Measurements from ENCODE around the gene GFRA1.

The GFRA1 gene

DNA sequence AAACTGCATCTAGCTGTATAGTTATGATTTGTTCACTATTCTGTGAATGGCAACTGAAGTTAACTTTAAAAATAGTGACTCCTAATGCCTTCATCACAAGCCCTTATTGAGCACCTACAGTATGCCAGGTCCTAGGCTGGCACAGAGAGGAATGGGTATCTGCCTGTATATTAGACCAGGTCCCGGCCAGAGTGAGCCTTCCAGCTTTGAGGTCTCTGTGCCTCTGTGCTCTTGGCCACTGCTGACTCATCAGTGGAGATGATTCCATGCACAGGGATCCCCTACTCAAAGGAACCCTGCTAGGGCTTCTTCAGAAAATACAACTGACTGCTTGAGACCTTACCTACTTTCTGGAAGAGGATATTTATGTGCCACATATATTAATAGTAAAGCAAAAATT lies 118.4 kb downstream of the GFRA1 start:
- no peak for DNase-seq
- TF ChIP-seq, protein P1, sequence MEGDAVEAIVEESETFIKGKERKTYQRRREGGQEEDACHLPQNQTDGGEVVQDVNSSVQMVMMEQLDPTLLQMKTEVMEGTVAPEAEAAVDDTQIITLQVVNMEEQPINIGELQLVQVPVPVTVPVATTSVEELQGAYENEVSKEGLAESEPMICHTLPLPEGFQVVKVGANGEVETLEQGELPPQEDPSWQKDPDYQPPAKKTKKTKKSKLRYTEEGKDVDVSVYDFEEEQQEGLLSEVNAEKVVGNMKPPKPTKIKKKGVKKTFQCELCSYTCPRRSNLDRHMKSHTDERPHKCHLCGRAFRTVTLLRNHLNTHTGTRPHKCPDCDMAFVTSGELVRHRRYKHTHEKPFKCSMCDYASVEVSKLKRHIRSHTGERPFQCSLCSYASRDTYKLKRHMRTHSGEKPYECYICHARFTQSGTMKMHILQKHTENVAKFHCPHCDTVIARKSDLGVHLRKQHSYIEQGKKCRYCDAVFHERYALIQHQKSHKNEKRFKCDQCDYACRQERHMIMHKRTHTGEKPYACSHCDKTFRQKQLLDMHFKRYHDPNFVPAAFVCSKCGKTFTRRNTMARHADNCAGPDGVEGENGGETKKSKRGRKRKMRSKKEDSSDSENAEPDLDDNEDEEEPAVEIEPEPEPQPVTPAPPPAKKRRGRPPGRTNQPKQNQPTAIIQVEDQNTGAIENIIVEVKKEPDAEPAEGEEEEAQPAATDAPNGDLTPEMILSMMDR (IDR thresholded peaks at IDR 0.05) = no peak
- intact Hi-C loops (cut with DNase I; ENCODE audit: low total_unique reads) = no loop called here
- no peak overlapping the region for H3K27ac ChIP-seq
- no peaks in the 10 kb centered on the region for H3K36me3 ChIP-seq
- no peak overlapping the region for H3K4me3 ChIP-seq
- H3K4me1 ChIP-seq = peaks cover 0 to 7% (median 3%) of the 10 kb centered on the region in 4 donors
- H3K9me3 ChIP-seq = no peaks in the 10 kb centered on the region
- H3K27me3 ChIP-seq = no peaks in the 10 kb centered on the region

DNA sequence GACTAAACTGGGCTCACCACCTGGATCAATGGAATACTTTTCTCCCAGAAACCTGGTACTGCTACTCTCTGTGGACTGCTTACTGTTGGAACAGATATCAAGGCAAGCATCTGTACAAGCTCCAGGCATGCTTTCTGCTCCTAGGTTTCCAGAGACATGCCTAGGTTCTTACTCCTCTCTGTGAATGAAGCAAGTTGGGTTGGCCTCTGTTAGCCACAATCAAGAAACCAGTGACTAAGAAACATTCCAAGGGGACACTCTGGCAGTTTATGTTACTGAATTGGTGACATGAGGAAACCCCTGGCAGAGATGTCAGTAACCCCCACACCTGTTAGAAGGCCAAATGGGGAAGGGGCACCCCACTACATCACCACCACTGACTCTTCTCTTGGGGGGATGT lies 121.9 kb downstream of the GFRA1 start:
- DNase-seq = no peak
- Histone ChIP-seq H3K36me3 (no peaks in the 10 kb centered on the region), H3K4me3 (no peak overlapping the region), H3K9me3 (no peaks in the 10 kb centered on the region), H3K4me1 (peaks cover 0 to 7% (median 3%) of the 10 kb centered on the region in 4 donors), H3K27me3 (no peaks in the 10 kb centered on the region), H3K27ac (no peak overlapping the region)
- TF ChIP-seq, protein P1 (IDR thresholded peaks at IDR 0.05) = no peak
- intact Hi-C loops (cut with DNase I; ENCODE audit: low total_unique reads) = no loop called here

DNA sequence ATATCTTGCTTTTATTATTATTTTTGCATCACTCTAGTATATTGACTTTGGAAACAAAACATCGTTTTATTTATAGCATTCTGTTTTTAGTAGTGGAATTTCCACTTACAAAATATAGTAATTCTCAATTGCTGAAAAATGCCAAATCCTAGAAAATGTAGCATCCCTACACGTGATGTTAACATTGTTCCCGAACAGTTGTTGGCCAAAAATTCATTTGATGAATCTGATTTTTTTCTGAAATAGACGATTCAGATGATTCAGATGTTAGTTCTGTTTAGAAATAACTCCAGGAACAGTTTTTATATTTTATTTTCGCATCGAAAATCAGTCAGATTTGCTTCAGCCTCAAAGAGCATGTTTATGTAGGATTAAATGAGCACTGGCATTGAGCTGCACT lies 122.4 kb downstream of the GFRA1 start:
- no peaks in the 10 kb centered on the region for H3K36me3 ChIP-seq
- H3K4me1 ChIP-seq = peaks cover 0 to 7% (median 3%) of the 10 kb centered on the region in 4 donors
- intact Hi-C loops (cut with DNase I; ENCODE audit: low total_unique reads) = no loop called here
- no peak overlapping the region for H3K4me3 ChIP-seq
- TF ChIP-seq, protein P1 (IDR thresholded peaks at IDR 0.05) = no peak
- H3K27me3 ChIP-seq = no peaks in the 10 kb centered on the region
- DNase-seq = no peak
- H3K27ac ChIP-seq = no peak overlapping the region
- no peaks in the 10 kb centered on the region for H3K9me3 ChIP-seq

DNA sequence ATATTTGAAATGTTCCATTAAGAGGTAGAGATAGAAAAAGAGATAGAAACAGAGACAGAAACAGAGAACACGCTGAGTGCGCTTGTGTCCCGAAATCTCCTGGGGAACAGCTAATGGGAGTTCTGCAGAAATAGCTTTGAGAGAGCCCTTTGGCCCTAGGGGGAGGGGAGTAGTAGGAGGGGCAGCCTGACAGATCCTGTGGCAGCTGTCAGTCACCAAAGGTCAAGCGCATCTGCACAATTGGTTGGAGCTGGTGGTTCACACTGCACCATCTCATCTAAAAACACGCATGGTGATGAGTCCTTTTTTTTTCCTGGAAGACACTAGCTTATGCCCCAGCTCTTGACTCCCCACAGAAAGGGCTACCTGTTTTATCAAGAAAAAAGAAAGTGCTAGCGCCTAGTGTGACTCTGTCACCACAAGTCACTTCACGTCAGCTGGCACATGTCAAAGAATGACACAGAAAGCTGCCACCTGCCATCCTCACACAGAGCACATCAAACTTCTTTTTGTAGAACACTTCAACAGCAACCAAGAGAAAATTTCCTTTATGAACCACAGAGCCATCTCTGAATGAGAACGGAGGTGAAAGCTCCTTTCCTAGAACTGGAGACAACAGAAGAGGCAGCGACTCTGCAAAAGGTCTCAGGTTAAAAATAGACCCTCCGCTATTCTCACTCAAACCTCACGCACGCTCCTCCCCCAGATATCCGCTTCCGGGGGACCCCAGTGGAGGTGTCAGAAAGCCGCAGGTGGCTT lies 125.7 kb downstream of the GFRA1 start:
- TF ChIP-seq, protein P1 (IDR thresholded peaks at IDR 0.05) = no peak
- Histone ChIP-seq H3K27me3 (no peaks in the 10 kb centered on the region), H3K36me3 (no peaks in the 10 kb centered on the region), H3K27ac (no peak overlapping the region), H3K9me3 (no peaks in the 10 kb centered on the region), H3K4me1 (peaks cover 0 to 7% (median 3%) of the 10 kb centered on the region in 4 donors), H3K4me3 (no peak overlapping the region)
- DNase-seq = no peak
- intact Hi-C loops (cut with DNase I; ENCODE audit: low total_unique reads) = no loop called here

DNA sequence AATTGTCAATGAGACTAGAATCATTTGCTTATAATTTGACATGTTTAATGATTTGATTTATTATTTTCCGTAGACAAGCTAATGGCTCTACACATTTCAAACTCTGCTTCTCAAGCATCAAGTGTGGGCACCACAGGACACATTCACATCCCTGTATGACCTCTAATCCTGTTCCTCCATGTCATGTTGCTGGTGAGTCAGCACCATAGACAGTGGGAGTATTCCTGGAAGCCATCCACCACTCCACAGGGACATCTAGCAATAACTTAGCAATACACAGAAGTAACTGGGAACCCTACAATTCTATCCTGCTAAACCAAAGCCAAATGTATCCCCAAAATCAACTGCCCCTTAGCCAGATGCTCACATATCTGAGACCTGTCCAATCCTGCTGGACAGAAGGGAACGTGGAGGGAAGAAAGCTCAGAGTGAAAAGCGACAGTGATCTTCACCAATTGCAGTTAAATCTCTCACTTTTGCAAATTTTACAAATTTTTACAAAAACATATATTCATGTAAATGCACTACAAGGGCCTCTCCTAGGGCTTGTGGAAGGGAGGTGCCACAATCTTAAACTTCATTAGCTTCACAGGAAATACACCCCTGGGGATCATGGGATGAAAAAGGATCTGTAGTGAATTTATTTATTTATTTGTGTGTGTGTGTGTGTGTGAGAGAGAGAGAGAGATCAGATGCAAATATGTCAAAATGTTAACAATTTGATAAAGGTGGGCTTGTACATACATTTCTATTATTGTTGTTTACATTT lies 126.5 kb downstream of the GFRA1 start:
- H3K27ac ChIP-seq = no peak overlapping the region
- TF ChIP-seq, protein P1 (IDR thresholded peaks at IDR 0.05) = no peak
- intact Hi-C loops (cut with DNase I; ENCODE audit: low total_unique reads) = no loop called here
- no peak for DNase-seq
- H3K27me3 ChIP-seq = no peaks in the 10 kb centered on the region
- peaks cover 0 to 7% (median 3%) of the 10 kb centered on the region in 4 donors for H3K4me1 ChIP-seq
- H3K4me3 ChIP-seq = no peak overlapping the region
- no peaks in the 10 kb centered on the region for H3K36me3 ChIP-seq
- H3K9me3 ChIP-seq = no peaks in the 10 kb centered on the region
